NCI-H82 treated with DMSO at 0.1 percent for 48 hours (cell line): Measurements from ENCODE around the gene COPE.
"Not testable (repeated sequence)": the region's sequence is repeated elsewhere in the genome, so short reads cannot be mapped to it uniquely, and the experiment has no call there.

ENCODE experiments used
- DNase-seq: peaks from one replicate; lab custom pipeline; 2025; ENCODE audit not compliant: unreplicated experiment; lab: John Stamatoyannopoulos, UW

Gene COPE

DNA sequence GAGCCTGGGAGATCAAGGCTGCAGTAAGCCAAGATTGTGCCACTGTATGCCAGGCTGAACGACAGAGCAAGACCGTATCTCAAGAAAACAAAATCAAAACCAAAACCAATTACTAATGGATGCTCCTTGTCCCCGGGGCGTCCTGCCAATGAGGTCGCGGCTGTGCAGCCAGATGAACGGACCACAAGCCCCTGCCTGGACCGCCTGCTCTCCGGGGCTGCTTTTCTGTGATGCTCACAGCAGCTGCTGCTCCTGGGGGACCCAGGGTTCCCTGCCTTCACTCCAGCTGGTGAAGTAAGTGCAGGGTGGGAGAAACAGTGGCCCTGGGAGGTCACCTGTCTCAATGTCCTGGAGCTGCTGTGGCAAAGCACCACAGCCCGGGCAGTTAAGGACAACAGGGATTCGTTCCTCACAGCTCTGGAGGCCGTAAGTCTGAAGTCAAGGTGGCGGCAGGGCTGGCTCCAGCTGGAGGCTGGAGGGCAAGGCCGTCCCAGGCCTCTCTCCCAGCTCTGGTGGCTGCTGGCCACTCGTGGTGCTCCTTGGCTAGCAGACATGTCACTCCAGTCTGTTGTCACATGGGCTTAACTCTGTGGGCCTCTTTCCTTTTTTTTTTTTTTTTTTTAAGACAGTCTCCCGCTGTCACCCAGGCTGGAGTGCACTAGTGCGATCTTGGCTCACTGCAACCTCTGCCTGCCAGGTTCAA, 10.1 kb downstream of the COPE start:
- DNase-seq, result no peak

DNA sequence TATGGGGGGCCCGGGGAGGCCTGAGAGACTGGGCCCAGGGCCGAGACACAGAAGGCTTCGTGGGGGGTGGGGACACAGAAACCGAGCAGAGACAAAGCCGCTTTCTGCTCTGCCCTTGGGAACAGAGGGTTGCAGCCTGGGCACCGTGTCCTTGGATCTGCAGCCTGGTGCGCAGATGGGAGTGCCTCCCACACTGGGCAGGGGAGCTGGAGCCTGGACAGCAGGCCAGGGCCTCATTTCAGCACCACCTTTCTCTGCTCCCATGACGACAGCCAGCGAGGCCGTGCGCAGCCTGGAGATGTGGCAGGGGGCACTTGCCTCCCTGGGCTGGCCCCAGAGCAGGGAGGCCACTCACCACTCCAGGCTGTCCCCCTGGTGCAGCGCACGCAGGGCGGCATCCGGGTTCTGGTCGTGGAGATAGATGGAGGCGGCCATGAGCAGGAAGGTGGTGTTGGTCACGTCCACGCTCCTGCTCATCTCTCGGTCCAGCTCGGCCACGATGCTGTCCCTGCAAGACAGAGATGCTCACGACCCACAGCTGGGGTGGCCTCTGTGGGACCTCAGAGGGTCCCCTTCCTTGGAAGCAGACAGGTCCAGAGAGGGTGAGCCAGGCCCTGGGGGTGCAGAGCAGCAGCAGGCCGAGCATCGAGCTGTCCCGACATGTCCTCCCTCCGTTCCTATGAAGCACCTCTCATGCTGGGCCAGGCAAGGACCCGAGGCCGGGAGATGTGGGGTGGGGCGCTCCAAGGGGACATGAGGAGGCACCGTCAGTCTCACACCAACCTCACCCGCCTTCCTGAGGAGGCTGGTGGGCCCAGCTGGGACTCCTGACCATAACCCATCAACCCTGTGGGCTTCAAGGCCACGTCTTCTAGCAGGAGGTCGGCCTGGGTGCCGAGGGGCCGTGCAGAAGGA, 12.3 kb downstream of the COPE start:
- DNase-seq, result no peak

DNA sequence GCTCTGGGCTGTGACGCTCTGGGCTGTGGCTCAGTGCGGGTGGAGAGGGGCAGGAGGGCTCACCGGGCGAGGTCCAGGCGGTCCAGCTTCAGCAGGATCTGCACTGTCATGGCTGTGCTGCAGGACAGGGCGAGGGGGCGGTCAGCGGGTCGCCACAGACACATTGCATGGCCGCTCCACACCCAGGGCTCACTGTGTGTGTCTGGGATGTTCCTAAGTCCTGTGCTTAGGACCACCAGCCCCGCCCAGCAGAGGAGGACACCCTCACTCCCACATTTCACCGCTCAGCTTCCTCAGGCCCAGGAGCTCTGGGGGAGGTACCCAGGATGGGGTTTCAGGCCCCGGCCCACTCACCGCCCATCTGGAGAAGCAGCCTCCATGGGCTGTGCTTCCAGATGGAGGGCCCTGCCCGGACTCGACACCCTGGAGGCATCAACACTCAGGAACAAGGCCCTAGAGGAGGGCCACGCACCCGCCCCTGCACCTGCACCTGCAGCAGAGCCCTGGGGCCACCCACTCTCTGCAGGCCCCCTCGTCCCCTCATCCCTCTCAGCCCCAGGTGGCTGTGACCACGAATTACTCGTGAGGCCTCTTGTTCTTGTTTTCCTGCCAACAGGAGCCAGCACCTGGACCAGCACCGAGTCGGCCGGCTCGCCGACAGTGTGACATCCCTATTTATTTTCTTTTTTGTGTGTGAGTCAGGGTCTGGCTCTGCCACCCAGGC, 13.5 kb downstream of the COPE start:
- DNase-seq, result no peak

DNA sequence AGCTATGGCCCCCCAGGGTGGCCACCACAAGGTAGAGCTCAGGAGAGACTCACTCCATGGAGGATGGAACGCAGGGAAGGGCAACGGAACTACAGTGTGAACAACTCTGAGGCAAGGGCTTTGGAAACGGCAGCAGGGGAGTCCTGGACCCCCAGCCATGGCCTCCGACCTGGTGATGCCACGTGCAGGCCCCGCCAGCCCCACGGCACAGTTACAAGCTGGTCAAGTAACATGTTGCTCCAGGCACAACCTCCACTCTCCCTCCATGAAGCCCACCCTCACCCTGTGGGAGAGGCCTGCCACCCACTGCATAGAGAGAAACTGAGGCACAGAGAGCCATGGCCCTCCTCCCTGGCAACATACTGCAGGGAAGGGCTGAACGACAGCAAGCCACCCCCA, 14.1 kb downstream of the COPE start:
- DNase-seq, result no peak

DNA sequence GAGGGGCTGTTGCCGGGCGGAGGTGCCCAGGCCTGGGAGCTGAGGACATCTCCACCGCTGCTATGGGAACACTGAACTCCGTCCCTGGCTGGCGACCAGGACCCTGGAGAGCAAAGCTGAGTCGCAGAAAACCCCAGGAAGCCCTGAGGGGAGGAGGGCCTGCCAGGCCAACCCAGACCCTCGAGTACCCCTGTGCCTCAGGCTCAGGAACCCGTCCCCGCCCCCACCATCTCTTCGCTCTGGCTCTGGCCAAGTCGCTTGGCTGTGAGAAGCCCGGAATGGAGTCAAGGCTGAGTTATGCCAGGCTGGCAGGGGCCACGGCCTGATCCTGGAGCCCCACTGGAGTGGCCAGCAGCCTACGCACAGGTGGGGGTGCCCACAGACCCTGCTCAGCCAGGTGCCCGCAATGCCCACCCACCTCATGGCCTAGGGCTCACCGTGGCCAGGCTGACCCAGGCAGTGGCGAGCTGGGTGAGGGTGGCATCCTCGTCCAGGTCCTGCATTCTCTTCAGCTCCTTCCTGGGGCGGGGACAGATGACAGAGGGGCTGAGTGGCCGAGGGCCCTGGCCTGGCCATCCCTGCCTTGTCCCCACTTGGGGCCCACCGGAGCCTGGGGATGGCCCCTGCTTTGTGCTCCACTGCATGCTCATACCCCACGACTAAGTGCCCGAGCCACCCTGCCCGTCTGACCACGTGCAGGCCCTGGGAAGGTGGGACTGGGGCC, 14.7 kb downstream of the COPE start:
- DNase-seq, result no peak

DNA sequence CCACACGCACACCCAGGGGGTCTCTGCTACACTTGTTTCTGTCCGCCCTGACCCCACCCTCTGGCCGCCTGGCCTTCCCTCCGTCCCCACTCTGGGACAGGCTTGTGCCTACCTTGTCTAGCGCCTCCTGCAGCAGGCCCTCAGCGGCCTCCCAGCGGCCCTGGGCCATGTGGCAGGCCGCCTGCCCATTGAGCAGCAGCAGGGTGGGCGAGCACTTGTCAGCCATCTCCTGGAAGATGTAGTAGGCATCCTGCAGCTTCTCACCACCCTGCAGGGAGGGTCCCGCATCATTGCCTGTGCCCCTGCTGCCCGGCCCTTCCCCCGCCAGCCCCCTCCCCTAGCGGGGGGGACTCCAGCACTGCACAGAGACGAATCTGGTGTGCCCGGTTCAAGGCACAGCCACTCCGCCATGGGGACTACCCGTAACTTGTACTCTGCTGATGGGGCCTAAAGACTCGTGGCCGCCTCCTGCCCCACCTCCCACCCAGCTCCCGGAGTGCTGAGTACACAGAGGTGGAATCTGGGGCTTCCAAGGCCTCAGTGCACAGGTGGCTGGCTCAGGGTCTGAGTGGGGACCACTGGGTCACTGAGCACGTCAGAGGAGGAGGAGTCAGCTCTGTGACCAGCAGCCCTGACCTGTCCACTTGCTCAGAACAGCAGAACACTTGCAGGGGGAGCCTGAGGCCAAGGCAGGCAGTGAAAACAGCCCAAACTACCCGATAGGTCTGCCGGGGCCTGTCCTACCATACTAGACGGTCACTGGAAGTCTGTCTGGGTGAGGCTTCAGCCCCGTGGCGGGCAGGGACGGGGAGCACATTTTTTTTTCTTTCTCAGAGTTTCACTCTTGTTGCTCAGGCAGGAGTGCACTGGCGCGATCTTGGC, 15.8 kb downstream of the COPE start:
- DNase-seq, result no peak

DNA sequence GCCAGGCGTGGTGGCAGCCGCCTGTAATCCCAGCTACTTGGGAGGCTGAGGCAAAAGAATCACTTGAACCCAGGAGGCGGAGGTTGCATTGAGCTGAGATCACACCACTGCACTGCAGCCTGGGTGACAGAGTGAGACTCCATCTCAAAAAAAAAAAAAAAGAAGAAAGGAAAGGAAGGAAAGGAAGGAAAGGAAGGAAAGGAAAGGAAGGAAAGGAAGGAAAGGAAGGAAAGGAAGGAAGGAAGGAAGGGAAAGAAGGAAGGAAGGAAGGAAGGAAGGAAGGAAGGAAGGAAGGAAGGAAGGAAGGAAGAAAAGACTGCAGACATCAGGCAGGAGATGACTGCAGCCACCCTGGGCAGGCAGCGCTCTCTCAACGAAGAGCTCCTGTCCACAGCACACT, 16.7 kb downstream of the COPE start:
- DNase-seq, result not testable (repeated sequence)

DNA sequence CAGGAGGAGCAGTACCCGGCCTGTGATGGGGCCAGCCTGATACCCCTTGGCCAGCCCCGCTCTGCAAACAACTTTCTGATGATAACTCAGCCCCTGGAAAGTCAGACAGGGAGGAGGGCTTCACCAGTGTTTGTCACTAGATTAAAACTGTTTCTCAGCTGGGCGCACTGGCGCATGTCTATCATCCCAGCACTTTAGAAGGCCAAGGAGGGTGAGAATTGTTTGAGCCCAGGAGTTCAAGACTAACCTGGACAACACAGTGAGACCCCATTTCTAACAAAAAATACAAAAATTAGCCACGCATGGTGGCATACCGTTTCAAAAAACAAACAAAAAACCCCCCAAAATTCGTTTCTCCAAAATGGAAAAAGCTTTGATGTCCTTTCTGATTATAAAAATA, 17.7 kb downstream of the COPE start:
- no peak for DNase-seq

DNA sequence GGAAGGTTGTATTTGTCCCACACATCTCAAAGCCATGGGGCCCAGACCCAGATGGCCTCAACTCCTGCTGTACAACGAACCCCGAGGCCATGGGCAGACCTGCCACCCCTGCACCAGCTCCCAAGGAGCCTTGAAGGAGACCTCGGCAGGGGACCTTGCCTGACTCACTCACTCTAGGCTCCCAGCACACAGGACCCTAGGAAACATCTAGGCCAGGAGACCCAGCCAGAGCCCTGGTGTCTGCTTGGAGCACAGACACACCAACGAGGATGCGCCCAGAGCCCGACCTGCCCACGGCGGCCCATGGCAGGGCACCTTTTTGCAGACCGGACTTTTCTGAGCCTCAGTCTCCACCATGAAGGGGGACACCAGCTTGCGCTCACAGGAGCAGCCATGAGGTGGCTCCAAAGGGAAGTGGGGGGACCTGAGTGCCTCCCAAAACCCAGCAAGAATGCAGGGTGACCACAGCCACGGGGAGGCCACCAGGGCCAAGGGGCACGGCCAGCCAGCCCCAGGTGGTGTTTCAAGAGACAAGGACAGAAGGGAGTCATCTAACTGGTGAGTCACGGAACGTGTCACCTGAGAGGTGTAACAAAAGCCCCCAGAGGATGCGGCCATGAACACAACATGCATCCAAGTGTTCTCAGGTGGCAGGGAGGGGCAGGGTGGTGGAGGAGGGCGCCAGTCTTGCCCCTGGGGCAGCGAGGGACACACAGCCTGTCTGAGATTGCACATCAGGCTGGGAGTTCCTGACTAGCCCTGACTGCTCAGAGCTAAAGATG, 18.3 kb downstream of the COPE start:
- DNase-seq, result no peak

DNA sequence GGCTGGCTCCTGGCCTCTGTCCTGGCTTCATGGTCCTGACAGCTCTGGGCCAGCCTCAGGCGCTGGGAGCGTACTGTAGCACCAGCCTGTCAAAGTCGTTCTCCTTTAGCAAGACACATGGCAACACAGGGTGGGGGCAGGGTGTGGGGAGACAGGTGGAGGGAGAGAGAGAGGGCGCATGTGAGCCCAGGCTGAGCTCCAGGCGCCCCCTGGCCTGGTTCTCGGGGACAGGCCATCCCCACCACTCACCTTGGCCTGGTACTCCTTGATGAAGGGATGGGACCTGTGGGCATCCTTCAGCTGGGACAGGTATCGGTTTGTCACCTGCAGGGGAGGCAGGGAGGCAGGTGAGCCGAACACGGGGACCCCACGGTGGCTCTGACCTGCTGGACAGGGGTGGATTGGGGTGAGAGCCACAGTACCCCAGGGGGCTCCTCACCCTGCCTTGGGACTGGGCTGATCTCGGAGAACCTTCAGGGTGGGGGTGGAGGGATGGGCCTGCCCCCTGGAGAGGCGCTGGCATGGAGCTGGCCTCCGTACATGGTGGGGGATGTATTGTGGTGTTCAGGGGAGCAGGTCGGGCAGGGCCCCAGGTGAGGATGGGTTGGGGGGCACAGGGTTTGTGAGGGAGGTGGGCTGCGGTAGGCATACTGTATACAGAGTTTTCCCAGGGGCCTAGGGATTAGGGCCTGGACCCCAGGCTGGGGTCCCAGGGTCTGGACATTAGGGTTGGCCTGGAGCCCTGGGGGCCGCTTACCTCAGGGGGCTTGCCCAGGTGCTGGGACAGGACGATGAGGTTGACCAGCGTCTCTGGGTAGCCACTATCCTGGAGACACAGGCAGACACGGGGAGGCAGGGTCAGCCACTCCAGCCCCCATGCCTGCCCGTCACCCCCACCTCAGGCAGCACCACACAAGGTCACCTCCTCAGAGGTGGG, 19.3 kb downstream of the COPE start:
- DNase-seq, result no peak

DNA sequence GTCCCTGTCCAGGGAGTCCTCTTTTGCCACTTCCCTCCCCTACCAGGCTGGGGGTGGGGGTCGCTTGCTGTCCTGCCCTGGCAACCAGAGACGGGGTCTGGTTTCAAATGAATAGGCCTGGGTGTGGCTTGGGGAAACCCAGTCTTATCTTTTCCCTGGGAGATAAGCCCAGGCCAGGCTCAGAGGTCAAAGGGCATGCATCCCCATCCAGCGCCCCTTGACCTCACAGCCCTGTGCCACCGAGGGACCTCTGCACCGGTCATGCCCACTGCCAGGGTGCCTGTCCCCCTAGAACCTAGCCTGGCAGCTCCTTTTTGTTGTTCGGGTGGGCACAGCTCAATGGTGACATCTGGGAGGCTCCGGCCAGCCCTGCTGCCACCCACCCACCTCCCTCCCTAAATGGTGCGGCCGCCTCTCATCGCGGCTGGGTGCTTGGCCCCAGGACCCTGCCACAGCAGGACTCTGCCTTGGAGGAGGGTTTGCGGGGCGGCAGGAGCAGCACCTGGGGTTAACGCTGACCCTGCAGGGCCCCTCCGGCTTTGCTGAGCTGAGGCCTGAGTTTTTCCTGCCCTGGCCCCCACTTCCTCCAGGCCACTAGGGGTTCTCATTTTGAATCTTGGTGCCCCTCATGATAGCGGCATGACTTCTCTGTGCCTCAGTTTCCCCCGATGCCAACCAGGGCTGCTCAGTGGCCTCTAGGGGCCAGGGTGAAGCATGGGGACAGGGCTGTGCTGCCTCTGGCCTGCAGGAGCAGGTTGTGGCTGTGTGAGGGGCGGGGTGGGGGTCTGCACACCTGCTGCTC, 20.4 kb downstream of the COPE start:
- DNase-seq, result no peak

DNA sequence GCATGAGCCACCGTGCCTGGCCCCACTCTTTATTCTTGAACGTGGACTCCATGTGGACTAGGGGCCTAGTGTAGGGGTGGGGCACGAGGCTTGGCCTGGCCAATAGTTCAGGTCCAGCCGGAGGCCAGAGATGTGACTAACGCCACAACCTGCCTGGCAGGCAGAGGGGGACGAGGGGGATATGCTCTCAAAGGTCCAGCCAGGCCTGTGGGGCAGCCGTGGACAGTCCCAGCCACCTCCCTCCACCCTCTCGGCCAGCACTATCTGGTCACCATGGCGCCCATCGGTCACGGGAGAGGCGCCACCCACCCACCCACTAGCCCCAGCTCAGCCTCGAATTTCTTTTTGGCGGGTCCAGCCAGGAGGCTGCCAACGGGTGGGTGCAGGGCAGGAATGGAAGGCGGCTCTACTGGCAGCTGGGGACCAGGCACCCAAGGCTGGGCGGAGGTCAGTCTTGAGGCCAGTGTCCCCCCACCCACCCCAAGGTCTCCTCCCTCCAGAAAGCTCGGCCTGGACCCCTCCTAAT, 21.0 kb downstream of the COPE start:
- no peak for DNase-seq

DNA sequence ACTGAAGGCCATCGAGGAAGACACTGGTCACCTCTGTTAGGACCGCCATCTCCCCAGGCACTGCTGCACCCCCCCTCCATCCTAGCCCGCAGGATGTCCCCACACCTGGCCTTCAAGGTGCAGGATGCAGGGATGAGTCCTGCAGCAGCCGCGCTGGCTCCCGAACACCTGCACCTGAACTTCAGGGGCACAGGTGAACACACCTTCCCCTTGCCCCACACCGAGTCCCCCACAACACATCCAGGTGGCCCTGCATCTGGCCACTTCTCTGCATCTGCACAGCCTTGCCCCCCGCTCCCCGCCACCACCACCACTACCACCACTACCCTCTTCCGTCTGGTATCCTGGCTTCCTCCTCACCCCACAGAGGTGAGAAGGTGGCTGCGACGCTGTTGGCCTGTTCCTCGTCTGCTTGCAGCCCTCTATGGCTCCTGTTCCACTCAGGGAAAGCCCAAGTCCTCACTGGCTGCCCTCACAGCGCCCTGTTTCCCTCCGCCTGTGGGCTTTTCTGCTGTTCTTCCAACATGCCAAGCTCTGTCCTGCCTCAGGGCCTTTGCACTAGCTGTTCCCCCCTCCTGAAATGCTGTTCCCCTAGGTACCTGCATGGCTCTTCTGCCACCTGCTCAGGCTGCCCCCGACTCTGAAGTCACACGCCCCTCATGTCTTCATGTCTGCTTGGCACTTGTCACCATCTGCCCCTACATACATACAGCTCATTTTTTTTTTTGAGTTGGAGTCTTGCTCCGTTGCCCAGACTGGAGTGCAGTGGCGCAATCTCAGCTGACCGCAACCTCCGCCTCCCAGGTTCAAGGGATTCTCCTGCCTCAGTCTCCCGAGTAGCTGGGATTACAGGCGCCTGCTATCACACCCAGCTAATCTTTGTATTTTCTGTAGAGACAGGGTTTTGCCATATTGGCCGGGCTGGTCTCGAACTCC, 21.8 kb downstream of the COPE start:
- no peak for DNase-seq

DNA sequence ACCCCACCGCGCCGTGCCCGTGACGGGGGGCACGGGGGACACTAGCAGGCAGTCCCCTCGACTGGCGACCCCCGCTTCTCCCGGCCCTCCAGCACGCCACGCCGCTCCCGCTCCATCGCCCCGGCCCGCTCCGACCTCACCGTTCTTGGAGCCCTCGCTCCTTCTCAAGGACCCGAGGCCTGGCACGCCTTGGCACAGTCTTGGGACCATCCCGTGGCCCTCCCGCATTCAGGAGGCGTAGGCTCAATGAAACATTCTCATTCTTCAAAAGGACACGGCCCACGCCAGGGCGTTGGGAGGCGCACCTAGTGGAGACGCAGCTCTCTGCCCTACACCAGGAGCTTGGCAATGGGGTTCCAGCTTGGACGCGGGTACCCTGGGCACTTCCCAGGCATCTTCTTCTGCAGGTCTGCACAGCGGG, 22.8 kb downstream of the COPE start:
- no peak for DNase-seq

DNA sequence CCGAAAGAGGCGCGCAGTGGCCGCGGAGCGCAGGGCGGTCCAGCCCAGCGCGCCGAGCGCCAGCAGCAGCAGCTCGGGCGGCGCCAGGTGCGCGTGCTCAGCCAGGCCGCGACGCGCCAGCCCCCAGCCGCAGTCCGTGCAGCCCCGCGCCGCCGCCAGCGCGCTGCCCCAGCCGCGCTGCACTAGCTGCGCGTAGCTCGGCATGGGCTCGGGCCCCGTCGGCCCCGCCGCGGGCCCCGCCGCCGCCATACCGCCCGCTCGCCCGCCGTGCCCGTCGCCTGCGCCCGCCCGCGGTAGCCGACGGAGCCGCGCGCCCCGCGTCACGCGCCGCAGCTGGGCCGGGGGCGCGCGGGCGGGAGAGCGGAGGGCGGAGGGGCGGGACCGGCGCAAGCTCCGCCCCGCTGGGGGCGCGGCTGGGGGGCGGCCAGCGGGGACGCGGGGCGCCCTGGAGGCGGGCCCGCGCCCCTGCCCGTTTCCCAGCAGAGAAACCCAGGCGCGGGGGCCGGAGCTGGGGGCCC, 23.3 kb downstream of the COPE start, which contains the start of gene CERS1:
Gene CERS1, minus strand, starts transcription at position 335 of the 518 bp plus-strand sequence. Its CDS starts 86 bp downstream, at position 249.
- DNase-seq, result no peak
